Skeletal muscle satellite cell (primary cell): ENCODE results near the gene STAMBPL1.

ENCODE experiments used
- H3K27me3 ChIP-seq: 2 replicates; pipeline ENCODE4 v1.7.0; 2013; ENCODE audit warnings: low read length; ENCODE audit not compliant: control insufficient read depth, insufficient read depth
- H3K36me3 ChIP-seq: 2 replicates; pipeline ENCODE4 v1.7.0; 2013; ENCODE audit warnings: mild to moderate bottlenecking, control low read depth, low read length; ENCODE audit not compliant: insufficient read depth
- H3K4me1 ChIP-seq: 2 replicates; pipeline ENCODE4 v1.7.0; 2013; ENCODE audit warnings: low read length; ENCODE audit not compliant: control insufficient read depth, insufficient read depth
- H3K4me2 ChIP-seq: 2 replicates; pipeline ENCODE4 v1.7.0; 2013; ENCODE audit warnings: mild to moderate bottlenecking, low read length
- H3K4me3 ChIP-seq: 2 replicates; pipeline ENCODE4 v1.7.0; 2013; ENCODE audit warnings: low read length
- H3K9ac ChIP-seq: 2 replicates; pipeline ENCODE4 v1.7.0; 2013; ENCODE audit warnings: mild to moderate bottlenecking, low read depth, low read length, moderate library complexity
- H3K9me3 ChIP-seq: replicated peaks from 2 replicates; pipeline ENCODE4 v1.7.0; 2013; ENCODE audit warnings: mild to moderate bottlenecking, control low read depth, low read length

The STAMBPL1 gene

DNA sequence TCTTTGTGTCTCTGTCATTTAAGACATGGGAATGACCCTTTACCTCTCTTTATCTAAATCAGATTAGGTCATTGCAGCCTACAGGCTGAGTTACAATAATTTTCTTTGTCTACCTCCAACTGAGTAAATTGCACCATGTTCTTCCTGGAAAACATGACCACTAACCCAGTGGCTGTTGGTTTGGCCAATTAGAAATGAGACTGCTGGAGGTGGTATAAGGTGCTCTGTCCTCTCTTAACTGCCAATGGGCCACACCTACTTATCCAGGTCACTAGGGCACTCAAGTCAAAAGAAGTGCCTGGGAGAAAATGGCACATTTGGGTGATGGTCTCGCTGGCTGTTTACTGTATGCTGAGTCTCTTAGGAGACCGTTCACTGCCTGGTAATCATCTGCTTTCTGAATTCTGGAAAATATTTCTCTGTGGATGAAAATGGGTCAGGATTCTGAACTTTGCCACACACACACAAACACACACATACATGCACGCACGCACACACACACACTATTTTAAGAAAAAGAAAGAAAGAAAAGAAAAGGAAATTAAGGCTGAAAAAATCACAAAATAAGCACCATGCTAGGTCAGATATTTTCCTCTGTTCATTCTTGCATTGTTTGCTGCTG lies 16.4 kb downstream of the STAMBPL1 start:
- H3K4me3 ChIP-seq, result no peak overlapping the region
- H3K4me1 ChIP-seq, result peaks cover 55% of the 10 kb centered on the region

DNA sequence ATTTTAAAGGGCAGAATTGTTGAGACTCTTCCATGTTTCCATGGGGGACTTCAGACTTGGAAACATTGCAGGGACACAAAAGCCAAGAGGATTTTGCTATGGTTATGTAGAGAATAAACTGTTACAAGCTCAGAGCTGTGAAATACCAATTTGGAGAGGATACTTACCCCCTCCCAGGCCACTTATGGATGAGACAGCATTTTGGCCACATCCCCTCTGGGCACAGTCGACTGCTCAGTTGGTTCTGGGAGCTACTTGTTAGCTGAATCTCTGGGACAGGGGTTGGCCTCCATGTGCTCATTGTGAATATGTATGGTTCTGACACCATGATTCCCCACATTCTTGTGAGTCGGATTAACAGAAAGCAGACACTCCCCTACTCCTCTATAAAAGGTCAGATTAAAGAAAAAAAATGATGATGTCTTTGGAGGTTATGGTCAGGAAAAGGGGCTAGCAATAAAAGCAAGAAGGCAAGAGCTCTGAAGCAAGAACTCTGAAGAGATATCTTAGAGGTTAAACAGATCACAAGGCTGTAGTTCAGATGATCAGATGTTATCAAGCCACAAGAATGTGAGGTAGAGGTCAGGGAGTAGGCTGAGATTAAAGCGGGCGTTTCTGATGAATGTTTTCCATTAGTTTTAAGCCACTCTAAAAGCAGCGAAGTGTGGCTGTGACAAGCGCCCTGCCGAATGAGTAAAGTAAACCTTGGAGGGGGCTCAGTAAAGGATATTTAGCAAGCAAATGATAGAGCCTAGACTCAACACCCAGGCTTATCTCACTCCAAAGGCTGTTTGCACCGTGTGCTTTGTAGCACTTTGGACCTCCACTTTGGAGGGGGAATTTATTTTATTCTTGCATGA lies 17.2 kb downstream of the STAMBPL1 start:
- peaks cover 9% of the 10 kb centered on the region for H3K36me3 ChIP-seq
- peaks cover 55% of the 10 kb centered on the region for H3K4me1 ChIP-seq
- H3K9ac ChIP-seq, result no peak overlapping the region
- no peaks in the 10 kb centered on the region for H3K27me3 ChIP-seq
- no peak overlapping the region for H3K4me3 ChIP-seq
- H3K9me3 ChIP-seq, result no peaks in the 10 kb centered on the region
- H3K4me2 ChIP-seq, result peak overlapping the region; percentile 29

More for the DNA sequence above, 16.4 kb downstream of the STAMBPL1 start:
- no peaks in the 10 kb centered on the region for H3K27me3 ChIP-seq
- H3K9me3 ChIP-seq, result no peaks in the 10 kb centered on the region
- peak overlapping the region; percentile 29 for H3K4me2 ChIP-seq
- no peak overlapping the region for H3K9ac ChIP-seq
- H3K36me3 ChIP-seq, result peaks cover 6% of the 10 kb centered on the region

DNA sequence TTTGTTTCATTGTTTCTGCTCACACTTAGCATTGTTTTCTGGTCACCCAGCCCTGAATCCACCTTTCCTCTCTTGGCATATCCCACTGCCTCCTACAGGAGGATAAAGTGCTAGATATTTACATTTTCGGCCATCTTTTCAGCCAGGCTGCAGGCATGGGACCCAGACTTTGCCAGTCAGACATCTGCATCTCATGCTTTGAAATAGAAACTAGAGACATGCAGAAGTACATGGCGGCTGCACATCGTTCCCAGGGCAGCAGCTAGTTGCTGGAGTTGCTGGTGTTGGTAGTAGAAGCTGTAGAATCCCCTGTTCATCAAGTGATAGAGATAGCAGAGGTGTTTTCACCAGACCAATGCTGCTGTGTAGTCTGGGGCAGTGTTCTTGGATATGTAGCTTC lies 18.7 kb downstream of the STAMBPL1 start:
- Histone ChIP-seq H3K4me3 (no peak overlapping the region), H3K4me2 (no peak overlapping the region), H3K4me1 (peaks cover 41% of the 10 kb centered on the region), H3K9me3 (no peaks in the 10 kb centered on the region), H3K27me3 (no peaks in the 10 kb centered on the region), H3K36me3 (peaks cover 23% of the 10 kb centered on the region), H3K9ac (no peak overlapping the region)

DNA sequence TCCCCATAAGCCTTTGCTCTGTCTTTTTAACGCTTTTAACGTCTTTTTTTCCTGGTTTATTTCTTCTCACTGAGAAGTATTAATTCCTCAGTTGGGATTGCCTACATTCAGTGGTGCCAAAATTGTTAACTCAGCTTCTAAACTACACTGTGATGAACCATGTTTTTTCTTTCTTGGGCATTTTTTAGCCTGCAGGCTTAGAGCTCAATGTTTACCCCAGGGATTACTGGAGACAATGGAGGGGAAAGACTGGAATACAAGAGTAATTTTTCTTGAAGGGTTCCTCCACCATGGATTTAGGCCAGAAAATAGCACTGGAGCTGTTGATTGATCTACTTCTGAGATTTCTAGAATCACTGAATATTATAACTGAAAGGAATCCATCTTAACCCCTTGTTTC lies 19.8 kb downstream of the STAMBPL1 start:
- Histone ChIP-seq H3K9me3 (no peaks in the 10 kb centered on the region), H3K4me1 (peaks cover 34% of the 10 kb centered on the region), H3K36me3 (peaks cover 32% of the 10 kb centered on the region), H3K4me2 (no peak overlapping the region), H3K4me3 (no peak overlapping the region), H3K9ac (no peak overlapping the region), H3K27me3 (no peaks in the 10 kb centered on the region)

DNA sequence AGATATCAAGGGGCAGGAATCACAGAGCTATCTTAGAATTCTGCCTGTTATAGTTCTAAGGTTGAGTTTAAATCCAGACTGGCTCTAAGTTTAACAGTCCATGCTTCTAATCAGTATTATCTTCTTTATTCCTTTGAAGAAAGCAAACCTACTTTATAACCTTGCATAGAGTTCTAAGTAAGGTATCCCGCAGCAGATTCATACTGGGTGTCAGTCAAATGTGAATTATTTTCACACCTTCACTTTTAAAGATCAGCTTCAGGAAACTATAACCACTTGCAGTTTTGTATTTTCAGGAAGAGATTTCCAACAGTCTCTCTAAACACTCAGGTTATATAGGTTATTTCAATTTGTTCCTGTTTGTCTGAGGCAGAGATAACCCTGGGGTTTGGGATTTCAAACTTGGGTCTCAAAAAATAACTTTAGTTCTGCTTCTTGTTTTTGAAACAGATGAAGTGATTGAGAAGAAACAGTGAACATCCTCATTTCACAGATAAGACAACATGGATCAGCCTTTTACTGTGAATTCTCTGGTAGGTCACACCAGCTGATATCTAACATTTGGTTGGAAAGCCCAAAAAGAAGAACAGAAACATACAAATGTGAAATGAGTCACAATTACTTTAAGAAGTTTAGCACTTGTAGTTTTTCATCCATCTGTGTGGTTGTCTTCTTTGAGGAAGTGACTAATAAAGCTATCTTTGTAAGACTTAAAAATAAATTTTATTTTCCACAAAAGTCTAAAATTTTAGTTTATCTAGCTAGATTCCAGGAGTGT lies 21.4 kb downstream of the STAMBPL1 start:
- Histone ChIP-seq H3K4me3 (peak overlapping the region; percentile 20), H3K9ac (peak overlapping the region; percentile 27), H3K9me3 (no peaks in the 10 kb centered on the region), H3K4me1 (peaks cover 31% of the 10 kb centered on the region), H3K4me2 (peak overlapping the region; percentile 44), H3K27me3 (no peaks in the 10 kb centered on the region), H3K36me3 (peaks cover 43% of the 10 kb centered on the region)

DNA sequence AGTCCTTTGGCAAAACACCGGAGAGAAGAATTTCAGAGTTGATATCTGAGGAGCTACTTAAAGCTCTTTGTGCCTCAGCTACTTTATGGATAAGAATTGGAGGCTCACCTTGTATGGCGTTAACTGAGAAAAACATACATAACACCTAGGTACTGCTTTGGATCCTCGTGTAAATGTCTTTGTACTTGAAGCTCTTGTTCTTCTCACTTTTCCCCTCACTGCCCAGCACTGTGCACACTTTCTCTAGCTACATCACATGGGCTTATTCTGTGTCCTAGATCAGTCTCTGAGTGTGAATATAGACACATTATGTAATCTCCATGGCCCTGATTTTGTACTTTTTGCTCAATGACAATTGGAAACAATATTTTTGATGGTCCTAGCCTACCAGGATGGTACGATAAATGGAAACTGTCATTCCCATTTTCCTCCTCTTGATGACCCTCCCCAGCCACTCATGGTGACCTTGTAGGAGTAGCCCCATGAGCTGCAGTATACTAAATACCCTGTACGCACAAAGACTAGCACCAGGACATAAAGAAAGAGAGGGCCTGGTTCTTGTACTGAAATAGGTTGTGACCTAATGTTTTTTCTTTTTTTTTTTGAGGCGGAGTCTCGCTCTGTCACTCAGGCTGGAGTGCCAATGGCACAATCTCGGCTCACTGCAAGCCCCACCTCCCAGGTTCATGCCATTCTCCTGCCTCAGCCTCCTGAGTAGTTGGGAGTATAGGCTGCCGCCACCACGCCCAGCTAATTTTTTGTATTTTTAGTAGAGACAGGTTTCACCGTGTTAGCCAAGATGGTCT lies 22.1 kb downstream of the STAMBPL1 start:
- H3K4me2 ChIP-seq, result peak overlapping the region; percentile 44
- no peak overlapping the region for H3K9ac ChIP-seq
- peaks cover 42% of the 10 kb centered on the region for H3K36me3 ChIP-seq
- H3K4me1 ChIP-seq, result peaks cover 23% of the 10 kb centered on the region
- no peaks in the 10 kb centered on the region for H3K9me3 ChIP-seq
- no peaks in the 10 kb centered on the region for H3K27me3 ChIP-seq
- peak overlapping the region; percentile 20 for H3K4me3 ChIP-seq

DNA sequence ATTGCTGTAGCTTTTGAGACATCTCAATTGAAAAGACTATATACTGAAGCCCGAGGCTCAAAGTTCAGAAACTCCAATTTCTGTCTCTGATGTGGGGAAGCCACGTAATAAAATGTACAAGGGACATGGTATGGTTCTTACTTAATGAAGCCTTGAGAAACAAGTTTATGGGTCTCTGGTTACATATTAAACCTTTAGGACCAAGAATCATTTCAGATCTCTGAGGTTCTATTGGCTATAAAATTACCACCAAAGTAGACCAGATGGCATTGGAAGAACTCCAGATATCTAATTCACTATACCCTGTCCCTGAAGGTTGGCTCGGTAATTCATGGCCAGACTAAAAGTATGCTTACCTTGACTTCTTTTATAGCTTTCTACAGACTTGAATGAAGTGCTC lies 23.7 kb downstream of the STAMBPL1 start:
- Histone ChIP-seq H3K9me3 (no peaks in the 10 kb centered on the region), H3K4me1 (peaks cover 16% of the 10 kb centered on the region), H3K4me2 (no peak overlapping the region), H3K4me3 (no peak overlapping the region), H3K36me3 (peaks cover 54% of the 10 kb centered on the region), H3K27me3 (no peaks in the 10 kb centered on the region), H3K9ac (no peak overlapping the region)

DNA sequence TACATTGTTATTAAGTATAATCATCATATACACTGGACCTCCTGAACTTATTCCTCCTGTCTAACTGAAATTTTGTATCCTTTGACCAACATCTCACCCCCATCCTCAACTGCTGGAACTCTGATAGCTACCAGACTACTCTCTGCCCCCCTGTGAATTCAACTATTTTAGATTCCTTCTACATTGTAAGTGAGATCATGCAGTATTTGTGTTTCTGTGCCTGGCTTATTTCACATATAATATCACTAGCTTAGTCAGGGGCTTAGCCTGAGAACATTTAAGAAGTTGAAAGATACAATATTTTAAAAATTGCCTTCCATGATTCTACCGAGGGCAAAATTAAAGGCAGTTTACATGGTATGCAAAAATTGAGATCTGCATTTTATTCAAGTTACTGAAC lies 26.9 kb downstream of the STAMBPL1 start:
- Histone ChIP-seq H3K36me3 (peaks cover 56% of the 10 kb centered on the region), H3K9ac (no peak overlapping the region), H3K27me3 (no peaks in the 10 kb centered on the region), H3K4me1 (peaks cover 4% of the 10 kb centered on the region), H3K9me3 (no peaks in the 10 kb centered on the region), H3K4me3 (no peak overlapping the region), H3K4me2 (no peak overlapping the region)

DNA sequence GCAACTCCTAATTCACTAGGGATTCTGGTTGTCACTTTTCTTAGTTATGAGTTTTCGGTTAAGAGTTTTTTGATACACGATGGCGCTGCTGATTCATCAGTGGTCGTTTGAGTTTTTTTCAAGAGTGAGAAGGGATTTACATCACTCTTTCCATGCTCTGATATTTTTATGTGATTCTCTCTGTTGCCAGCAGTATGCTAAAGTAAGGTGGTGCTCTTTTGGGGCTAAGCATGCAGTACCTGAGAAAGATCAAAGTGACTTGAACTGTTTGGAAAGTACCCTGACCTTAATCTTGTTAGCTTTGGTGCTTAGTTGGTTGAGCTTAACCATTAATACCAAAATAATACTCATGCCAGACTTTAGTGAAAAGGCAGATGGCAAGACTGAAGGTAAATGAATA lies 28.1 kb downstream of the STAMBPL1 start:
- Histone ChIP-seq H3K9ac (no peak overlapping the region), H3K4me2 (no peak overlapping the region), H3K36me3 (peaks cover 44% of the 10 kb centered on the region), H3K4me1 (no peaks in the 10 kb centered on the region), H3K4me3 (no peak overlapping the region), H3K9me3 (no peaks in the 10 kb centered on the region), H3K27me3 (no peaks in the 10 kb centered on the region)

DNA sequence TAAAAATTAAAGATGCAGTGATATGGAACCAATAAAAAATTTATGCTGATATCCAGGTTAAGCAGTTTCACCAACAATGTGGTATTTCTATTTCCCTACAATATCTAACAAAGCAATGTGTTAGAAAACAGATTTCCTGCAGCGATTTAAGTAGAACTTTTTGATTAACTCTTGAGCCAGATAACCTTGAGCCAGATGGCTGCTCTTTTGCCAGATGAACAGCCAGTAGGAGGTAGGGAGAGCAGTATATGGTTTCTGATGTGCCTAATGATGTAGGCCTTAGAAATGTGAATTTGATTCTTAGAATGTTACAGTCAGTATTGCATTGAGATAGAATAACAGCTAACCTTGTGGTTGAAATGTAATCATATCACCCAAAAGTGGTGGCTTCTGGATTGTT lies 31.1 kb downstream of the STAMBPL1 start:
- H3K4me2 ChIP-seq, result no peak overlapping the region
- peaks cover 17% of the 10 kb centered on the region for H3K36me3 ChIP-seq
- no peaks in the 10 kb centered on the region for H3K27me3 ChIP-seq
- no peak overlapping the region for H3K9ac ChIP-seq
- no peaks in the 10 kb centered on the region for H3K9me3 ChIP-seq
- H3K4me3 ChIP-seq, result no peak overlapping the region
- H3K4me1 ChIP-seq, result no peaks in the 10 kb centered on the region

DNA sequence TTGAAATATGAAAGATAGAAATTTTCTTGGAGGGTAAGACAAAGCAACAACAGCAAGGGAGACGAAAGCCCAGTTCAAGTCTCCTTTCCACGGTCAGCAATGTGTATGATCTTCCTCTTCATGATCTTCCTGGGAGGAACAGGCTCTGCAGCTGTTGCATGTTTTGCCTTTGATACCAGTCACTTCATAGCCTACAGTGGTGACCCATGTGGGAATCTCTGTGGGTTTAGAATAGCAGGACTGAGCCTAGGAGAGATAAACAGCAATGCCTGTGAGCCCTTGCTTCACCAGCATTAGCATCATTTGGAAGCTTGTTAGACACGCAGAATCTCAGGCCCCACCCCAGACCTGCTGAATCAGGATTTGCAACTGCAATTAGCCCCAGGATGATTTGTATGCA lies 31.8 kb downstream of the STAMBPL1 start:
- Histone ChIP-seq H3K4me2 (no peak overlapping the region), H3K4me1 (no peaks in the 10 kb centered on the region), H3K36me3 (peaks cover 17% of the 10 kb centered on the region), H3K9ac (no peak overlapping the region), H3K27me3 (no peaks in the 10 kb centered on the region), H3K9me3 (no peaks in the 10 kb centered on the region), H3K4me3 (no peak overlapping the region)
